M059J (cell line): ENCODE measurements around the gene KLC3. TPM values are rescaled to one million over a fixed set of nuclear protein-coding genes. Genes with fewer than 3 reads are reported as not detected.

Source experiments
- DNase-seq: peaks from one replicate; pipeline ENCODE4 v3.0.0-alpha.2; 2012; ENCODE audit warnings: low read depth
- total RNA-seq: library from RNA; depleted of rRNA; stranded (reverse); fragments of >200 nt; shearing (Covaris generic); gene quantifications from 2 replicates; pipeline ENCODE4 v1.2.3, GENCODE V29; 2014; rRNA removed

KLC3 gene
- total RNA-seq, 1 experiment from 2014 or later = 2.4 TPM

GRCh38 chr19:45370410-45371204 is 30.1 kb downstream of the KLC3 start, which contains the start of gene ERCC2:
Gene ERCC2, minus strand, starts transcription at chr19:45370573. Its CDS starts 33 bp downstream, at chr19:45370540.
- DNase-seq = peak; percentile 97

GRCh38 chr19:45376045-45376724 is 35.6 kb downstream of the KLC3 start:
- DNase-seq = peak; percentile 99

GRCh38 chr19:45380107-45380506 is 39.6 kb downstream of the KLC3 start:
- DNase-seq = no peak

- DNase-seq = no peak
Observed at GRCh38 chr19:45382426-45382825, 41.9 kb downstream of the KLC3 start.

- no peak for DNase-seq
Observed at GRCh38 chr19:45385392-45386221, 45.1 kb downstream of the KLC3 start.

- peak; percentile 43 for DNase-seq
Observed at GRCh38 chr19:45391346-45391745, 50.8 kb downstream of the KLC3 start.

- no peak for DNase-seq
Observed at GRCh38 chr19:45391871-45392665, 51.5 kb downstream of the KLC3 start.

- no peak for DNase-seq
Observed at GRCh38 chr19:45395821-45396617, 55.5 kb downstream of the KLC3 start.

GRCh38 chr19:45400192-45400591 is 59.6 kb downstream of the KLC3 start:
- no peak for DNase-seq

Other genes with a start within 250 kb of the KLC3 start
- gene PPP1R37, start 247.6 kb upstream of the KLC3 start, total RNA-seq = 26.0 and 44.8 TPM in 2 replicates
- not detected in 2 replicates for gene NKPD1, start 179.8 kb upstream of the KLC3 start, total RNA-seq
- 6.2 and 8.2 TPM in 2 replicates for gene TRAPPC6A, start 162.5 kb upstream of the KLC3 start, total RNA-seq
- 2.7 and 7.3 TPM in 2 replicates for gene BLOC1S3, start 162.0 kb upstream of the KLC3 start, total RNA-seq
- not detected in 2 replicates for gene EXOC3L2, start 95.3 kb upstream of the KLC3 start, total RNA-seq
- gene MARK4, start 89.5 kb upstream of the KLC3 start, total RNA-seq = 7.1 and 11.0 TPM in 2 replicates
- gene CKM, start 17.9 kb upstream of the KLC3 start, total RNA-seq = not detected in 2 replicates
- 30.6 and 51.7 TPM in 2 replicates for gene ERCC2, start 29.8 kb downstream of the KLC3 start, total RNA-seq
- gene PPP1R13L, start 64.3 kb downstream of the KLC3 start, total RNA-seq = 2.9 and 7.4 TPM in 2 replicates
- 11.1 and 13.4 TPM in 2 replicates for gene POLR1G, start 65.9 kb downstream of the KLC3 start, total RNA-seq
- gene ERCC1, start 83.2 kb downstream of the KLC3 start, total RNA-seq = 78.1 and 87.7 TPM in 2 replicates
- gene FOSB, start 127.2 kb downstream of the KLC3 start, total RNA-seq = 4.3 and 5.5 TPM in 2 replicates
- gene RTN2, start 156.3 kb downstream of the KLC3 start, total RNA-seq = 3.5 and 4.2 TPM in 2 replicates
- gene PPM1N, start 157.7 kb downstream of the KLC3 start, total RNA-seq = 0.64 TPM in 1 of 2 replicates, not detected in the other
- gene VASP, start 166.7 kb downstream of the KLC3 start, total RNA-seq = 91.6 and 97.7 TPM in 2 replicates
- 8.7 and 20.2 TPM in 2 replicates for gene OPA3, start 244.1 kb downstream of the KLC3 start, total RNA-seq